ENCODE results near the gene DIS3L2.

GRCh38 chr2:232022718-232023117, 61.2 kb downstream of the DIS3L2 start:
- TF ChIP-seq CTCF (conservative IDR thresholded peaks at IDR 0.05) = no peak
- TF ChIP-seq EZH2 (IDR thresholded peaks at IDR 0.05; ENCODE audit: low read depth) = no peak
